ENCODE measurements around the gene HLF.

Gene HLF

GRCh38 chr17:55366020-55366481 lies 101.3 kb downstream of the HLF start:
- no peak for DNase-seq

GRCh38 chr17:55368706-55369105 lies 103.9 kb downstream of the HLF start:
- DNase-seq = no peak
